ENCODE results near the gene TNFSF15. TPM values are rescaled to one million over a fixed set of nuclear protein-coding genes. Genes with fewer than 3 reads are reported as not detected.

TNFSF15 gene
- total RNA-seq, 1 experiment from 2014 or later = 0.55 TPM

GRCh38 chr9:114818178-114818577 lies 12.3 kb upstream of the TNFSF15 start:
- no peak for DNase-seq
- POLR2A ChIA-PET (ENCODE audit: unreplicated experiment) = no interaction called here
- no peaks in the 10 kb centered on the region for H3K4me1 ChIP-seq (replicated peaks; ENCODE audit: insufficient read depth)
- CTCF ChIA-PET = no interaction called here
- H3K79me2 ChIP-seq (ENCODE audit: low read depth) = no peaks in the 10 kb centered on the region
- no peak for TF ChIP-seq CTCF (conservative IDR thresholded peaks at IDR 0.05)
- TF ChIP-seq EZH2 (IDR thresholded peaks at IDR 0.05; ENCODE audit: low read depth) = no peak
- H4K20me1 ChIP-seq (ENCODE audit: insufficient read depth) = no peaks in the 10 kb centered on the region
- no peaks in the 10 kb centered on the region for H3K9me2 ChIP-seq (ENCODE audit: insufficient read depth)
- H3K27me3 ChIP-seq (ENCODE audit: insufficient read depth, low read depth) = peaks cover 3% of the 10 kb centered on the region; the same call in 1 of the 2 replicates
- no peak overlapping the region for H3K4me2 ChIP-seq
- H2AFZ ChIP-seq = no peak overlapping the region
- H3K27ac ChIP-seq = no peak overlapping the region
- BruUV-seq (replicated peaks) = no TSS peak
- H3K4me3 ChIP-seq = no peak overlapping the region
- no peaks in the 10 kb centered on the region for H3K9me3 ChIP-seq (ENCODE audit: insufficient read depth, low read depth)
- intact Hi-C loops (cut with micrococcal nuclease; ENCODE audit: unreplicated experiment) = no loop called here
- H3F3A ChIP-seq (ENCODE audit: insufficient read depth, low read depth) = no peaks in the 10 kb centered on the region
- H3K36me3 ChIP-seq (ENCODE audit: low read depth) = no peaks in the 10 kb centered on the region

GRCh38 chr9:114813717-114814418 lies 8.0 kb upstream of the TNFSF15 start:
- no peaks in the 10 kb centered on the region for H3F3A ChIP-seq (ENCODE audit: insufficient read depth, low read depth)
- no TSS peak for BruUV-seq (replicated peaks)
- H3K4me1 ChIP-seq (replicated peaks; ENCODE audit: insufficient read depth) = no peaks in the 10 kb centered on the region
- no peaks in the 10 kb centered on the region for H4K20me1 ChIP-seq (ENCODE audit: insufficient read depth)
- no peaks in the 10 kb centered on the region for H3K79me2 ChIP-seq (ENCODE audit: low read depth)
- intact Hi-C loops (cut with micrococcal nuclease; ENCODE audit: unreplicated experiment) = no loop called here
- no peak overlapping the region for H2AFZ ChIP-seq
- TF ChIP-seq CTCF (conservative IDR thresholded peaks at IDR 0.05) (no peak), EZH2 (IDR thresholded peaks at IDR 0.05; ENCODE audit: low read depth) (no peak)
- ChIA-PET CTCF (no interaction called here), POLR2A (ENCODE audit: unreplicated experiment) (no interaction called here)
- H3K9me2 ChIP-seq (ENCODE audit: insufficient read depth) = no peaks in the 10 kb centered on the region
- H3K27ac ChIP-seq = no peak overlapping the region
- H3K9me3 ChIP-seq (ENCODE audit: insufficient read depth, low read depth) = no peaks in the 10 kb centered on the region
- H3K4me2 ChIP-seq = no peak overlapping the region
- no peak for DNase-seq
- no peaks in the 10 kb centered on the region for H3K36me3 ChIP-seq (ENCODE audit: low read depth)
- peaks cover 3% of the 10 kb centered on the region; the same call in 1 of the 2 replicates for H3K27me3 ChIP-seq (ENCODE audit: insufficient read depth, low read depth)
- H3K4me3 ChIP-seq = no peak overlapping the region

GRCh38 chr9:114811966-114812636 lies 6.3 kb upstream of the TNFSF15 start:
- ChIA-PET CTCF (no interaction called here), POLR2A (ENCODE audit: unreplicated experiment) (no interaction called here)
- Histone ChIP-seq H3K27ac (no peak overlapping the region), H2AFZ (no peak overlapping the region), H3K79me2 (ENCODE audit: low read depth) (no peaks in the 10 kb centered on the region), H3K27me3 (ENCODE audit: insufficient read depth, low read depth) (peaks cover 3% of the 10 kb centered on the region; the same call in 1 of the 2 replicates), H3K9me2 (ENCODE audit: insufficient read depth) (no peaks in the 10 kb centered on the region), H3K4me2 (no peak overlapping the region), H3K9me3 (ENCODE audit: insufficient read depth, low read depth) (no peaks in the 10 kb centered on the region), H4K20me1 (ENCODE audit: insufficient read depth) (no peaks in the 10 kb centered on the region), H3K4me3 (no peak overlapping the region), H3F3A (ENCODE audit: insufficient read depth, low read depth) (no peaks in the 10 kb centered on the region), H3K4me1 (replicated peaks; ENCODE audit: insufficient read depth) (peaks cover 7% of the 10 kb centered on the region), H3K36me3 (ENCODE audit: low read depth) (no peaks in the 10 kb centered on the region)
- DNase-seq = no peak
- intact Hi-C loops (cut with micrococcal nuclease; ENCODE audit: unreplicated experiment) = no loop called here
- no TSS peak for BruUV-seq (replicated peaks)
- no peak for TF ChIP-seq EZH2 (IDR thresholded peaks at IDR 0.05; ENCODE audit: low read depth)
- no peak for TF ChIP-seq CTCF (conservative IDR thresholded peaks at IDR 0.05)

All from PC-9 (cell line).